OCI-LY7 (cell line): ENCODE results near the gene AMPH. TPM values are rescaled to one million over a fixed set of nuclear protein-coding genes. Genes with fewer than 3 reads are reported as not detected.

Source experiments
- BruUV-seq: library from RNA; stranded (reverse); fragments of 400-500 nt; replicated peaks from 2 replicates; lab custom pipeline; 2021; lab: Mats Ljungman, UMichigan
- CTCF ChIA-PET: fragments of 300-600 bp; sonication (Branson Sonifier 250); formaldehyde crosslinking; loops from one replicate; lab custom pipeline; 2022; ENCODE audit warnings: antibody characterized with exemption; ENCODE audit not compliant: unreplicated experiment; lab: Charles Lee
- POLR2A ChIA-PET: fragments of 300-600 bp; sonication (Branson Sonifier 250); formaldehyde crosslinking; loops from one replicate; lab custom pipeline; 2022; ENCODE audit warnings: antibody characterized with exemption; lab: Charles Lee
- DNase-seq: peaks from one replicate; pipeline ENCODE4 v3.0.0-alpha.2; 2015; ENCODE audit warnings: low spot score
- H2AFZ ChIP-seq: fragments of 200-600 bp; sonication (generic), shearing (Covaris generic); 2 replicates; pipeline ENCODE4 v1.6.1; 2014; ENCODE audit warnings: mild to moderate bottlenecking, antibody characterized with exemption, low read length, moderate library complexity
- H3K27ac ChIP-seq: fragments of 200-600 bp; sonication (generic); 2 replicates; pipeline ENCODE4 v1.5.1; 2014; ENCODE audit warnings: mixed run types, low read depth, mild to moderate bottlenecking, moderate library complexity, low read length, inconsistent platforms; ENCODE audit not compliant: poor library complexity, severe bottlenecking
- H3K36me3 ChIP-seq: fragments of 200-600 bp; sonication (generic); 2 replicates; pipeline ENCODE4 v1.6.1; 2014; ENCODE audit warnings: mild to moderate bottlenecking, antibody characterized with exemption, low read length, moderate library complexity, mixed read lengths; ENCODE audit not compliant: insufficient read depth
- H3K4me1 ChIP-seq: fragments of 200-600 bp; sonication (generic); 2 replicates; pipeline ENCODE4 v1.5.1; 2014; ENCODE audit warnings: mild to moderate bottlenecking, low read length; ENCODE audit not compliant: insufficient read depth, poor library complexity, severe bottlenecking
- H3K4me2 ChIP-seq: fragments of 200-600 bp; sonication (generic); 2 replicates; pipeline ENCODE4 v1.6.1; 2014; ENCODE audit warnings: mild to moderate bottlenecking, low read length
- H3K4me3 ChIP-seq: fragments of 200-600 bp; sonication (generic); 2 replicates; pipeline ENCODE4 v1.5.1; 2014; ENCODE audit warnings: mild to moderate bottlenecking, low read depth, low read length; ENCODE audit not compliant: poor library complexity, severe bottlenecking
- H3K79me2 ChIP-seq: fragments of 200-600 bp; sonication (generic); 2 replicates; pipeline ENCODE4 v1.6.1; 2016; ENCODE audit warnings: low read depth, mild to moderate bottlenecking, low read length, moderate library complexity, mixed read lengths; ENCODE audit not compliant: insufficient read depth
- H3K9me2 ChIP-seq: fragments of 200-600 bp; sonication (generic); 2 replicates; pipeline ENCODE4 v1.6.1; 2016; ENCODE audit warnings: mild to moderate bottlenecking, low read length, mixed read lengths; ENCODE audit not compliant: insufficient read depth
- H3K9me3 ChIP-seq: fragments of 200-600 bp; sonication (generic); 2 replicates; pipeline ENCODE4 v1.6.1; 2014; ENCODE audit warnings: mild to moderate bottlenecking, mixed run types, low read length, mixed read lengths
- H4K20me1 ChIP-seq: fragments of 200-600 bp; sonication (generic); 2 replicates; pipeline ENCODE4 v1.6.1; 2014; ENCODE audit warnings: mild to moderate bottlenecking, antibody characterized with exemption, low read length, moderate library complexity, mixed read lengths; ENCODE audit not compliant: insufficient read depth
- EZH2phosphoT487 ChIP-seq: fragments of 200-600 bp; sonication (generic); IDR thresholded peaks from 2 replicates; pipeline ENCODE4 v1.6.1; 2018; ENCODE audit warnings: low read depth, borderline replicate concordance, mild to moderate bottlenecking, mixed run types, antibody characterized with exemption, low read length, moderate library complexity, mixed read lengths
- intact Hi-C: fragments of 100-400 bp; cut with micrococcal nuclease; formaldehyde crosslinking; loops from one replicate; pipeline ENCODE4 v1.10.0; 2022; ENCODE audit not compliant: unreplicated experiment
- total RNA-seq, 2 experiments: library from RNA; depleted of rRNA in 1 of 2; stranded (reverse); fragments of >200 nt in 1 of 2; shearing (Covaris generic) in 1 of 2; gene quantifications; 2 replicates each; pipeline ENCODE4 v1.2.3, GENCODE V29; 2014 to 2022
- TF ChIP-seq, protein P1 (sequence below): fragments of 200-600 bp; sonication (generic); conservative IDR thresholded peaks from 2 replicates; pipeline ENCODE4 v1.5.1; 2014; ENCODE audit warnings: mild to moderate bottlenecking, antibody characterized with exemption, low read length, moderate library complexity, mixed read lengths

AMPH gene
- total RNA-seq, 2 experiments from 2014 or later, result not detected

DNA sequence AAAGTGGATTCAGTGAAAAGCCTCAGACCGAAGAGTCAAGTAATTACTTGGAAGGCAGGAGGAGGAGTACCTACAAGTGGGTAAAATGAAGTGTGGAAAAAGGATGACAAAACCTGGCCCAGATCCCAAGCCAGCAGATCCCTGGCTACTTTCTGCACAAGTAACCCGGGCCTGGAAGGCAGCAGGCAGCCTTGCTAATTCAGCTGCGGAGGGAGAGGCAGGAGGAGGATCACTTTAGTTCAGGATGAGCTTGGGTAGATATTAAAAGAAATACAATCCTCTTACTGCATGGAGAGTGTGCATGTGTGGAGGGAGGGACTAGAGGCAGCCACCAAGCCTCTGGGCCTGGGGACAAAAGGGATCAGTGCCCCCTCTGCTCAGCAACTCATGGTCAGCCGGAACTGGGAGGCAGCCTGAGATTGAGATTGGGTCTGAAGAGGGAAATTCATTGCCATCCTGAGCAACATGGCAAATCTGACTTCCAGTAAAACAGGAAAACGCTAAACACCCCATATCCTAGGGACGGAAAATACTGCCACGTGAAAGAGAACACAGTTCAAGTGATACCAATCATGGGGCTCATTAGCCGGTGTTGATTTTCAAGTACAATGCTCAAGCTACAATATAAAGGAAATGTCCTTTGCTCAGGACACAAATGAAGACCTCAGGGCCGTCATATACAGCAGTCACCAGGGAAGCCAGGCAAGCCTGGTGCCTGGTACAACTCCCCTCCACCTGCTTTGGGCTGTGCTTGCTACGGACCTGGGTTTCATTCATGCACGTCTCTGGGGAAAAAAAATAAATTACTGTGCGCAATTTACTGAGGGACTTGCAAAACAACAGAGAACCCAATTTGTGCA, 1.3 kb downstream of the AMPH start:
- no peaks in the 10 kb centered on the region for H3K9me2 ChIP-seq
- 0 out of 2 replicates have a peak, but pooled peaks cover 5% of the 10 kb centered on the region for H3K9me3 ChIP-seq
- no peak overlapping the region for H2AFZ ChIP-seq
- CTCF ChIA-PET, result no interaction called here
- POLR2A ChIA-PET, result no interaction called here
- no peak overlapping the region for H3K27ac ChIP-seq
- no peaks in the 10 kb centered on the region for H3K79me2 ChIP-seq
- TF ChIP-seq, protein P1, sequence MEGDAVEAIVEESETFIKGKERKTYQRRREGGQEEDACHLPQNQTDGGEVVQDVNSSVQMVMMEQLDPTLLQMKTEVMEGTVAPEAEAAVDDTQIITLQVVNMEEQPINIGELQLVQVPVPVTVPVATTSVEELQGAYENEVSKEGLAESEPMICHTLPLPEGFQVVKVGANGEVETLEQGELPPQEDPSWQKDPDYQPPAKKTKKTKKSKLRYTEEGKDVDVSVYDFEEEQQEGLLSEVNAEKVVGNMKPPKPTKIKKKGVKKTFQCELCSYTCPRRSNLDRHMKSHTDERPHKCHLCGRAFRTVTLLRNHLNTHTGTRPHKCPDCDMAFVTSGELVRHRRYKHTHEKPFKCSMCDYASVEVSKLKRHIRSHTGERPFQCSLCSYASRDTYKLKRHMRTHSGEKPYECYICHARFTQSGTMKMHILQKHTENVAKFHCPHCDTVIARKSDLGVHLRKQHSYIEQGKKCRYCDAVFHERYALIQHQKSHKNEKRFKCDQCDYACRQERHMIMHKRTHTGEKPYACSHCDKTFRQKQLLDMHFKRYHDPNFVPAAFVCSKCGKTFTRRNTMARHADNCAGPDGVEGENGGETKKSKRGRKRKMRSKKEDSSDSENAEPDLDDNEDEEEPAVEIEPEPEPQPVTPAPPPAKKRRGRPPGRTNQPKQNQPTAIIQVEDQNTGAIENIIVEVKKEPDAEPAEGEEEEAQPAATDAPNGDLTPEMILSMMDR, result no peak
- TF ChIP-seq EZH2phosphoT487, result no peak
- no peak overlapping the region for H3K4me2 ChIP-seq
- H3K4me3 ChIP-seq, result no peak overlapping the region
- no peak for DNase-seq
- no peaks in the 10 kb centered on the region for H3K36me3 ChIP-seq
- BruUV-seq, result no TSS peak
- no peaks in the 10 kb centered on the region for H3K4me1 ChIP-seq
- intact Hi-C loops, result no loop called here
- no peaks in the 10 kb centered on the region for H4K20me1 ChIP-seq

- Histone ChIP-seq H3K4me1 (no peaks in the 10 kb centered on the region), H3K4me3 (no peak overlapping the region), H2AFZ (no peak overlapping the region), H3K9me3 (0 out of 2 replicates have a peak, but pooled peaks cover 7% of the 10 kb centered on the region), H4K20me1 (no peaks in the 10 kb centered on the region), H3K9me2 (no peaks in the 10 kb centered on the region), H3K36me3 (no peaks in the 10 kb centered on the region), H3K79me2 (no peaks in the 10 kb centered on the region), H3K4me2 (no peak overlapping the region), H3K27ac (no peak overlapping the region)
- CTCF ChIA-PET, result no interaction called here
- intact Hi-C loops, result no loop called here
- DNase-seq, result no peak
- BruUV-seq, result no TSS peak
- POLR2A ChIA-PET, result no interaction called here
- TF ChIP-seq, protein P1, result no peak
- TF ChIP-seq EZH2phosphoT487, result no peak
Observed at GRCh38 chr7:38628630-38629385, 2.4 kb downstream of the AMPH start.
